Measurements from ENCODE around the gene SCN10A. TPM values are rescaled to one million over a fixed set of nuclear protein-coding genes. Genes with fewer than 3 reads are reported as not detected.

SCN10A gene
- total RNA-seq, 4 donors from 2014 or later, result not detected

GRCh38 chr3:38648024-38648658, 167.9 kb downstream of the SCN10A start:
- TF ChIP-seq POLR2A (IDR thresholded peaks at IDR 0.05), result no peak
- TF ChIP-seq CTCF (IDR thresholded peaks at IDR 0.05), result no peak
- DNase-seq (ENCODE audit: low spot score in 2 of 2), result peak in 1 of 2 donors; percentile 64
- H3K4me3 ChIP-seq (ENCODE audit: low read depth, poor library complexity, severe bottlenecking), result no peak overlapping the region
- intact Hi-C loops (cut with DNase I; ENCODE audit: low total_unique reads), result no loop called here
- WGBS, 2 donors, result 94 to 96% methylated on average over 7 of the region's 7 CpGs

GRCh38 chr3:38647217-38647970, 168.6 kb downstream of the SCN10A start:
- no peak for TF ChIP-seq CTCF (IDR thresholded peaks at IDR 0.05)
- TF ChIP-seq POLR2A (IDR thresholded peaks at IDR 0.05), result no peak
- intact Hi-C loops (cut with DNase I; ENCODE audit: low total_unique reads), result no loop called here
- DNase-seq (ENCODE audit: low spot score in 2 of 2), result peak in 1 of 2 donors; percentile 10
- WGBS, 2 donors, result 88 to 93% methylated on average over 7 of the region's 7 CpGs
- no peak overlapping the region for H3K4me3 ChIP-seq (ENCODE audit: low read depth, poor library complexity, severe bottlenecking)

Other genes starting within 250 kb of the SCN10A start
- gene SCN5A, start 166.5 kb downstream of the SCN10A start, total RNA-seq, result under 1 TPM in 2 of 4 donors, not detected in 2; 0.39 to 0.42 TPM
- under 1 TPM in 3 of 4 donors, not detected in 1; 0.03 to 0.10 (median 0.04) TPM for gene SCN11A, start 235.7 kb upstream of the SCN10A start, total RNA-seq
- 10 to 100 TPM; 21.6 to 41.1 (median 28.5) TPM for gene WDR48, start 235.8 kb upstream of the SCN10A start, total RNA-seq